GM12872 (cell line): ENCODE measurements around the gene LCP2.

Source experiments
- TF ChIP-seq, protein P1 (sequence below): IDR thresholded peaks from 3 replicates; pipeline ENCODE4 v1.5.1; 2011; ENCODE audit warnings: low read depth, mild to moderate bottlenecking, low read length, moderate library complexity; ENCODE audit not compliant: insufficient read depth

LCP2 gene

DNA sequence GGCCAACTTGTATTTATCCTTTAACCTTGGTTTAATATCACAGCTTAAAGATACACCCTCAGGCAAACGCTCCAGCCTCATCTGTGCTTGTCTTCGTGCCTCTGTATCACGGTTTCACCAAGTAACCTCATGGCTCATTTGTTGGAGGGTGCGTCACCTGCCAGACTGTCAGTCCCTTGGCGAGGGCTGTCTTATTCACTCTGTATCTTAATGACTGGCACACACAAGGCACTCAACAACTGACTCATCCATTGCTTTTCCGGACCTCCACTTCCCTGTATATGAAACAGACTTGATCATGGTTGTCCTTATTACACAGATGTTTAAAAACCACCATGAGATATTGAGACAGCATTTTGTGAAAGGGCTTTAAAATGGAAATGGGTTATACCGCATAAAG lies 28.0 kb downstream of the LCP2 start:
- TF ChIP-seq, protein P1, sequence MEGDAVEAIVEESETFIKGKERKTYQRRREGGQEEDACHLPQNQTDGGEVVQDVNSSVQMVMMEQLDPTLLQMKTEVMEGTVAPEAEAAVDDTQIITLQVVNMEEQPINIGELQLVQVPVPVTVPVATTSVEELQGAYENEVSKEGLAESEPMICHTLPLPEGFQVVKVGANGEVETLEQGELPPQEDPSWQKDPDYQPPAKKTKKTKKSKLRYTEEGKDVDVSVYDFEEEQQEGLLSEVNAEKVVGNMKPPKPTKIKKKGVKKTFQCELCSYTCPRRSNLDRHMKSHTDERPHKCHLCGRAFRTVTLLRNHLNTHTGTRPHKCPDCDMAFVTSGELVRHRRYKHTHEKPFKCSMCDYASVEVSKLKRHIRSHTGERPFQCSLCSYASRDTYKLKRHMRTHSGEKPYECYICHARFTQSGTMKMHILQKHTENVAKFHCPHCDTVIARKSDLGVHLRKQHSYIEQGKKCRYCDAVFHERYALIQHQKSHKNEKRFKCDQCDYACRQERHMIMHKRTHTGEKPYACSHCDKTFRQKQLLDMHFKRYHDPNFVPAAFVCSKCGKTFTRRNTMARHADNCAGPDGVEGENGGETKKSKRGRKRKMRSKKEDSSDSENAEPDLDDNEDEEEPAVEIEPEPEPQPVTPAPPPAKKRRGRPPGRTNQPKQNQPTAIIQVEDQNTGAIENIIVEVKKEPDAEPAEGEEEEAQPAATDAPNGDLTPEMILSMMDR = no peak

DNA sequence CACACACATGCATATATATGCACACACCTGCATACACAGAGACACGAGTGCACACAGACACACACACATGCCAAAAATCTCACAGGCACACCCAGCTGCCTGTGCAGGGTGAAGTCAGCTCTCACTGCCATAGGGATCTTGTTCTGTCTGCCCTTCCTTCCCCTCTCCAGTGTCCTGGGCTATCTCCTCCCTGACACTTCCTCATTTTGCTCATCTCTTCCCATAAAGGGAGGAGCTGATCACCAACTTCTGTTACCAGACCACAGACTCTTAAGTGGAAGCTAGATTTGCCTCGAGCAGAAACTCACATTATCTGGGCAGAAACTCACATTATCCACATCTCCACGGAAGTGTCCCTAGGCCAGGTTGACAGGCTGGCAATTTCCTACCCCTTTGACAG lies 28.7 kb downstream of the LCP2 start:
- TF ChIP-seq, protein P1 = no peak

DNA sequence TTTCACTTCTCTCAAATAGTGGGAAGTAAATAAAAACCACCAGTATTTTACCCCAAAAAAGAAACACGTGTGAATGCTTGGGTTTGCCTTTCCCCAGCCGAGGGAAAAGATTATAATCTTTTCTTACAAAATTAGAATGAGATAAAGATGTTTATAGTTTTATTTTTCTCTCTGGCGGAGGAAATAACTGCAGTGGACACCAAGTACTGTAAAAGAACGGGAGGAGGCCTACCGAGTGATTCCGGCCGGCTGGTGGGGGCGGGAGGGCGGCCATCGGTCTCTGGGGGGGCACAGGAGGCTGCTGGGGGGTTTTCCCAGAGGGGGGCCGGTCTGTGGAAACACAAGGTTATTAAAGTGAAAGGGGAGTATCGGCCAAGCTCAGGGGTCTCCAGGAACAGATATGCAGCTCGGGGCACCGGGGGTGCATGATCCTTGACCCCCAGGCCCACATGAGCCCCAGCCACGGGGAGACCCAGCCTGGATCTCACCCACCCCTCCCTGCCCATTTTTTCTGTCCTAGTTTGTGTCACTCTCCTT lies 29.4 kb downstream of the LCP2 start:
- TF ChIP-seq, protein P1 = no peak

DNA sequence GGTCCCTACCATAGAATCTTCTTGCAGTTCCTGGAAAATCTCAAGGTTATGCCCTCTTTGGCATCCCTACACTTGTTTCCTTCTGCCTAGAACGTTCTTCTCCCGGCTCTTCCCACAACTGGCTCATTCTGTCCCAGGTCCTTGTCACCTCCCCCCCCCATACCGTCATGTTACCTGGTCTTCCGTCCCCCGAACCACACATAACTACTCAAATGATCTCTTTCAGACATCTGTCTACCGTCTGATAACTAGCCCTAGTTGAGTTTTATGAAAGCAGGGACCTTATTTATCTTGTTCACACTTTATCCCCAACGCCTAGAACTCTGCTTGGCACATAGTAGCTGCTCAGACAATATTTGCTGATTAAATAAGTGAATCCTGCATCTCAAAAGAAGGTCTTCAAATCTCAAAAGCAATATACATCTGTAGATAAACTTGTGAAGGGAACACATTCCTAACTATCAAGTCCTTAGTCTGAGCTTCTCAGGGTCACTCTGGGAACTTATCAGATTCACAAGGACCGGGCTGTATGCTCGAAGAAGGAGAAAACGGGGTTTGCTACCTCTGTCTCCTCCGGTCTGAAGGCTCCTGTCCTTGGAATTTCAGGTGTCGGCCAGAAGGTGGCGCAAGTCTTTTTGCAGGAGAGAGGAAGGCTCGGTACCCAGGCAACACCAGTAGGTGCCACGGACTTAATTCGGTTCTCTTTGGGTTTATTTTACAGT lies 30.0 kb downstream of the LCP2 start:
- TF ChIP-seq, protein P1 = peak; percentile 81

DNA sequence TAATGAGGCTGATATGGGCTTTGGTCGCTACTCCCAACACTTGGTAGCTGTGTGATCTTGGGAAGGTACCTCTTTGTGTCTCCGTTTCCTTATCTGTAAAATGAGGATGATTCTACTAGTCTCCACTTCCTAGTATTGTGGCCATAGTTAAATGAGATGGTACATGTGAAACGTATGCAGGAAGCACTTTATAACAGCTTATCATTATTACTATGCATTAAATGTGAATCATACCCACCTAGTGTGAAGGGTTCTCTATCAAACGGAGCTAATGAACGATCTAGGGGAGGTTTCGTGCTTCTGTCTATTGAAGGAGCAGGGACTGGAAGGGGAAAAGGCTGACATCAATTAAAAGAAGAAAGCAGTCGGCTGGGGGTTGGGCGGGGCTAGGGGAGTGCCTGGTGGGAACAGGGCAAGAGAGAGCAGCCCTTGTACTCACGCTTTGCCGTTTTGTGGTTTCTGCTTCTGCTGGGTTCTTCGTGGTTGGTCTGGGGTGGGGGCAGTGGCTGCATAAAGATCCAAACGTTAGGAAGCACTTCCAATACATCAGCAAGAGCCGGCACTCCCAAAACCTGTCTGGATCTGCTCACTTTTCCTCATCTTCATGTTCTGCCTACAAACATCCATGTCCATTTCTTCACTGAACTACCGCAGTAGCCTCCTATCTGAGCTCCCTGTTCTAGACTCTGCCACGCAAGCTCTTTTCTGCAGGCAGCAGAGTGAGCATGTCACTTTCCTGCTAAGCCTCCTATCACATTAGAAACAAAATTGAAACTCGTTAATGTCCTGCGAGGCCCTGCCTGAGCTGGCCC lies 30.8 kb downstream of the LCP2 start:
- TF ChIP-seq, protein P1 = no peak

DNA sequence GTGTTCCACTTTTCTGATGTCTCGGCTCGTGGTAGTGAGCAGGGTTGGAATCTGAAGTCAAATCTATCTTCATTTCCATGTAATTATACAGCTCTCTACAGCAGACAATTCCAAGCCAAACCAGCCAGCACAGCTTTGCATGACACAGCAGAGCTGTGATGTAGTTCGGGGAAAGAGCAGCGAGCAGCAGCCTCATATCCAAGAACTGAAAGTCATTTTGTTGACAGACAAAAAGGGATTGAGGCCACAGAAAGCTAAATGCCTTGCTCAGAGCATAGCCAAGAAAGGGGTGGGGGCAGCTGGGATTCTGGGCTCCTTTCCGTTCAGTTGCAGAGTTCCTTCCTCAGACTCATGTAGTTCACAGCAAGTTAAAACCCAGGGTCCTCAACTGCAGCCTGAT lies 32.1 kb downstream of the LCP2 start:
- TF ChIP-seq, protein P1 = no peak

DNA sequence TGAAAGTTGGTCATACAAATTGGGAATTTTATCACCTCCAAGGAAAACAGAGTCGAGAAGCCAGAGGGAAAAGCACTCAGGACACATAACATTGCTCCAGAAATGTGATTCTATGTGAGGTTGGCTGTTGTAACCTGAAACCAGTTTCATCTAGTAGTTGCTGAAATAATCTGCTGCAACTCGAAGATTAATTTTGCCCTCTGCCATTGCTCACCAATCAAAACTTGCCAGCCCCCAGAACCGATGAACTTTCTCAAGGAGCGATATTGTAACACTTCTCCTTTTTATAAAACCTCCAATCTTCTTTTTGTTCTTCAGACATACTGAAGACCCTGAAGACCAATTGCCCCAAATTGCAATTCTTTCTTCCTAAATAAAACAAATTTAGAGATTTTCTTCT lies 33.7 kb downstream of the LCP2 start:
- TF ChIP-seq, protein P1 = no peak
